Endodermal cell (in vitro differentiated cells): ENCODE results near the gene GRB10. TPM values are rescaled to one million over a fixed set of nuclear protein-coding genes. Genes with fewer than 3 reads are reported as not detected.

ENCODE experiments used
- DNase-seq: peaks from one replicate; pipeline ENCODE4 v3.0.0-alpha.2; 2017
- H3K27ac ChIP-seq: 2 replicates; pipeline ENCODE4 v1.5.1; 2013; ENCODE audit warnings: mild to moderate bottlenecking, low read depth, low read length, moderate library complexity
- H3K27me3 ChIP-seq: 2 replicates; pipeline ENCODE4 v1.6.1; 2013; ENCODE audit warnings: mild to moderate bottlenecking, low read length, moderate library complexity; ENCODE audit not compliant: insufficient read depth, control insufficient read depth, poor library complexity, severe bottlenecking
- H3K36me3 ChIP-seq: 2 replicates; pipeline ENCODE4 v1.7.0; 2013; ENCODE audit warnings: mild to moderate bottlenecking, low read length, moderate library complexity; ENCODE audit not compliant: control insufficient read depth, insufficient read depth
- H3K4me1 ChIP-seq: one replicate; pipeline ENCODE4 v1.7.0; 2013; ENCODE audit warnings: low read length; ENCODE audit not compliant: control insufficient read depth, insufficient read depth
- H3K4me3 ChIP-seq: 2 replicates; pipeline ENCODE4 v1.5.1; 2013; ENCODE audit warnings: mild to moderate bottlenecking, low read length, moderate library complexity
- H3K9ac ChIP-seq: 2 replicates; pipeline ENCODE4 v1.6.1; 2013; ENCODE audit warnings: mild to moderate bottlenecking, low read length, moderate library complexity; ENCODE audit not compliant: poor library complexity, severe bottlenecking; ENCODE audit errors: extremely low read depth
- H3K9me3 ChIP-seq: 2 replicates; pipeline ENCODE4 v1.6.1; 2013; ENCODE audit warnings: mild to moderate bottlenecking, low read length, moderate library complexity; ENCODE audit not compliant: control insufficient read depth
- H3K27ac Mint-ChIP-seq: 2 replicates; pipeline ENCODE4 v1.8.0; 2020; ENCODE audit warnings: mixed read lengths
- H3K27me3 Mint-ChIP-seq: 2 replicates; pipeline ENCODE4 v1.8.0; 2021; ENCODE audit warnings: mild to moderate bottlenecking, mixed read lengths; ENCODE audit not compliant: insufficient read depth
- H3K36me3 Mint-ChIP-seq: 2 replicates; pipeline ENCODE4 v1.8.0; 2020; ENCODE audit warnings: low read depth, mixed read lengths
- H3K4me1 Mint-ChIP-seq: 2 replicates; pipeline ENCODE4 v1.8.0; 2020; ENCODE audit warnings: mixed read lengths
- H3K4me3 Mint-ChIP-seq: 2 replicates; pipeline ENCODE4 v1.8.0; 2020; ENCODE audit warnings: mild to moderate bottlenecking, moderate library complexity, mixed read lengths
- H3K9me3 Mint-ChIP-seq: 2 replicates; pipeline ENCODE4 v1.8.0; 2020; ENCODE audit warnings: mild to moderate bottlenecking, mixed read lengths
- CTCF ChIP-seq: fragments of 200-600 bp; sonication (generic); conservative IDR thresholded peaks from 2 replicates; pipeline ENCODE4 v1.5.0; 2021; ENCODE audit warnings: antibody characterized with exemption, mild to moderate bottlenecking
- WGBS, 2 experiments: methylation state at CpG; one replicate each; pipeline versions ENCODE4 v1.1.5 to v1.1.7; 2013; ENCODE audit warnings: missing lambda C conversion rate in 2 of 2, mixed read lengths in 1 of 2; ENCODE audit not compliant: insufficient coverage in 1 of 2, insufficient read length in 1 of 2; 5-methylcytosine and 5-hydroxymethylcytosine counted together
- total RNA-seq, 2 donors: library from RNA; stranded (reverse); fragmentation: NEBNext Ultra II Directional in 1 of 2; extraction: Animal tissue kit (Norgen Biotek cat#: 25700) in 1 of 2; gene quantifications; 2 replicates in 1 of 2; 3 replicates in 1 of 2; pipeline ENCODE4 v1.2.1, GENCODE V29; 2021

The GRB10 gene
- total RNA-seq, 2 donors from 2014 or later, result 71.9 to 97.5 TPM

GRCh38 chr7:50621973-50622490 is 160.7 kb downstream of the GRB10 start:
- H3K27ac Mint-ChIP-seq, result no peak overlapping the region
- DNase-seq, result no peak
- H3K27me3 Mint-ChIP-seq, result no peaks in the 10 kb centered on the region
- no peaks in the 10 kb centered on the region for H3K9me3 ChIP-seq
- H3K4me3 Mint-ChIP-seq, result no peak overlapping the region
- H3K9me3 Mint-ChIP-seq, result no peaks in the 10 kb centered on the region
- H3K27ac ChIP-seq, result no peak overlapping the region
- no peaks in the 10 kb centered on the region for H3K27me3 ChIP-seq
- peaks cover 35% of the 10 kb centered on the region for H3K36me3 Mint-ChIP-seq
- TF ChIP-seq CTCF, result no peak
- H3K9ac ChIP-seq, result no peak overlapping the region
- H3K36me3 ChIP-seq, result peaks cover 69% of the 10 kb centered on the region
- H3K4me1 Mint-ChIP-seq, result peaks cover 8% of the 10 kb centered on the region
- no peak overlapping the region for H3K4me3 ChIP-seq
- 94 to 96% methylated on average over 5 to 11 of the region's 11 CpGs for WGBS, 2 experiments
- H3K4me1 ChIP-seq, result no peaks in the 10 kb centered on the region

GRCh38 chr7:50621206-50621605 is 161.5 kb downstream of the GRB10 start:
- H3K4me3 Mint-ChIP-seq, result no peak overlapping the region
- H3K27ac ChIP-seq, result no peak overlapping the region
- no peaks in the 10 kb centered on the region for H3K9me3 Mint-ChIP-seq
- no peak overlapping the region for H3K27ac Mint-ChIP-seq
- H3K4me1 ChIP-seq, result no peaks in the 10 kb centered on the region
- no peaks in the 10 kb centered on the region for H3K9me3 ChIP-seq
- peaks cover 8% of the 10 kb centered on the region for H3K4me1 Mint-ChIP-seq
- no peaks in the 10 kb centered on the region for H3K27me3 Mint-ChIP-seq
- no peaks in the 10 kb centered on the region for H3K27me3 ChIP-seq
- no peak overlapping the region for H3K4me3 ChIP-seq
- no peak overlapping the region for H3K9ac ChIP-seq
- peaks cover 69% of the 10 kb centered on the region for H3K36me3 ChIP-seq
- H3K36me3 Mint-ChIP-seq, result peaks cover 36% of the 10 kb centered on the region
- peak; percentile 26 for TF ChIP-seq CTCF
- 87 to 89% methylated on average over 4 to 8 of the region's 8 CpGs for WGBS, 2 experiments
- DNase-seq, result no peak

- H3K4me1 ChIP-seq, result no peaks in the 10 kb centered on the region
- no peak overlapping the region for H3K9ac ChIP-seq
- H3K4me3 Mint-ChIP-seq, result no peak overlapping the region
- no peaks in the 10 kb centered on the region for H3K27me3 ChIP-seq
- peak overlapping the region; percentile 35 for H3K27ac Mint-ChIP-seq
- no peak for DNase-seq
- no peak overlapping the region for H3K27ac ChIP-seq
- TF ChIP-seq CTCF, result no peak
- no peak overlapping the region for H3K4me3 ChIP-seq
- H3K9me3 Mint-ChIP-seq, result no peaks in the 10 kb centered on the region
- no peaks in the 10 kb centered on the region for H3K27me3 Mint-ChIP-seq
- peaks cover 63% of the 10 kb centered on the region for H3K36me3 ChIP-seq
- H3K9me3 ChIP-seq, result no peaks in the 10 kb centered on the region
- WGBS, 2 experiments, result 93 to 96% methylated on average over 11 of the region's 11 CpGs
- peaks cover 39% of the 10 kb centered on the region for H3K36me3 Mint-ChIP-seq
- peaks cover 8% of the 10 kb centered on the region for H3K4me1 Mint-ChIP-seq
Observed at GRCh38 chr7:50620433-50620832, 162.3 kb downstream of the GRB10 start.
